GM12878 (cell line): Measurements from ENCODE around the gene RAB3B. TPM values are rescaled to one million over a fixed set of nuclear protein-coding genes. Genes with fewer than 3 reads are reported as not detected.

Experiments used
- ATAC-seq: fragments of 200-7000 bp; cut with Tn5 transposase; 3 replicates; pipeline ENCODE4 v1.9.1; 2020; ENCODE audit warnings: mild to moderate bottlenecking, moderate library complexity
- BruUV-seq: library from RNA; stranded (reverse); fragments of 400-500 nt; replicated peaks from 2 replicates; lab custom pipeline; 2021; lab: Mats Ljungman, UMichigan
- CTCF ChIA-PET: fragments of 300-600 bp; sonication (Branson Sonifier 250); formaldehyde crosslinking; extraction: SDS; loops from one replicate; lab custom pipeline; 2021; ENCODE audit warnings: inconsistent platforms; lab: Yijun Ruan, JAX
- POLR2A ChIA-PET: fragments of 350-600 bp; formaldehyde crosslinking; extraction: SDS; loops from one replicate; lab custom pipeline; 2021; ENCODE audit warnings: inconsistent platforms; lab: Charles Lee
- RAD21 ChIA-PET: fragments of 300-600 bp; sonication (Branson Sonifier 250); formaldehyde crosslinking; loops from one replicate; lab custom pipeline; 2023; ENCODE audit warnings: antibody characterized with exemption; ENCODE audit not compliant: unreplicated experiment; lab: Charles Lee
- SMC1A ChIA-PET: fragments of 300-600 bp; sonication (Branson Sonifier 250); formaldehyde crosslinking; loops from one replicate; lab custom pipeline; 2023; ENCODE audit not compliant: unreplicated experiment, uncharacterized antibody; lab: Charles Lee
- DNase-seq: peaks from one replicate; pipeline ENCODE4 v3.0.0-alpha.2; 2011; ENCODE audit warnings: low read depth, low spot score
- FAIRE-seq: peaks from 3 replicates; lab custom pipeline; 2011; peaks lifted over from hg19 to GRCh38; lab: Jason Lieb, UNC
- H2AFZ ChIP-seq: 2 replicates; pipeline ENCODE4 v1.6.0; 2011; ENCODE audit warnings: low read depth, low read length, control low read depth; ENCODE audit not compliant: control insufficient read depth
- H3K27ac ChIP-seq: 2 replicates; pipeline ENCODE4 v1.5.1; 2011; ENCODE audit warnings: control low read depth; ENCODE audit not compliant: control insufficient read depth, insufficient read depth
- H3K27me3 ChIP-seq, 2 experiments: replicated peaks in 1 of 2; 2 replicates each; pipeline versions ENCODE4 v1.6.0 to v1.6.1; 2011; ENCODE audit warnings: low read length in 1 of 2; ENCODE audit not compliant: control insufficient read depth in 2 of 2, insufficient read depth in 2 of 2
- H3K36me3 ChIP-seq, 2 experiments: 2 replicates each; pipeline ENCODE4 v1.5.1; 2011; ENCODE audit warnings: low read length in 1 of 2; ENCODE audit not compliant: control insufficient read depth in 2 of 2, insufficient read depth in 2 of 2
- H3K4me1 ChIP-seq: 2 replicates; pipeline ENCODE4 v1.6.1; 2011; ENCODE audit warnings: mild to moderate bottlenecking, low read length, moderate library complexity, mixed read lengths; ENCODE audit not compliant: control insufficient read depth, insufficient read depth
- H3K4me2 ChIP-seq: 2 replicates; pipeline ENCODE4 v1.6.0; 2011; ENCODE audit warnings: control low read depth; ENCODE audit not compliant: control insufficient read depth, insufficient read depth
- H3K4me3 ChIP-seq: fragments of 200-600 bp; sonication (generic); 2 replicates; pipeline ENCODE4 v1.5.1; 2016
- H3K79me2 ChIP-seq: 2 replicates; pipeline ENCODE4 v1.6.0; 2011; ENCODE audit warnings: low read length; ENCODE audit not compliant: control insufficient read depth, insufficient read depth
- H3K9ac ChIP-seq: 2 replicates; pipeline ENCODE4 v1.8.0; 2011; ENCODE audit warnings: low read length, control low read depth, mixed read lengths; ENCODE audit not compliant: control insufficient read depth, insufficient read depth
- H3K9me3 ChIP-seq: replicated peaks from 3 replicates; pipeline ENCODE4 v1.5.1; 2011; ENCODE audit warnings: mild to moderate bottlenecking, low read length; ENCODE audit not compliant: control insufficient read depth, insufficient read depth
- H4K20me1 ChIP-seq: 2 replicates; pipeline ENCODE4 v1.6.0; 2011; ENCODE audit not compliant: control insufficient read depth, insufficient read depth
- BMI1 ChIP-seq: fragments of 450-650 bp; IDR thresholded peaks from 2 replicates; pipeline ENCODE4 v1.6.1; 2016; ENCODE audit warnings: mild to moderate bottlenecking, moderate library complexity, borderline replicate concordance
- HCFC1 ChIP-seq: fragments of 150-350 bp; IDR thresholded peaks from 2 replicates; pipeline ENCODE4 v1.6.1; 2014; ENCODE audit warnings: low read length
- KDM1A ChIP-seq: fragments of 200-600 bp; sonication (generic); IDR thresholded peaks from 2 replicates; pipeline ENCODE4 v1.6.1; 2016; ENCODE audit warnings: borderline replicate concordance
- RUNX3 ChIP-seq: IDR thresholded peaks from 2 replicates; pipeline ENCODE4 v1.6.1; 2012; ENCODE audit warnings: low read length, inconsistent platforms
- WGBS: methylation state at CpG from one replicate; pipeline ENCODE4 v1.1.6; 2016; ENCODE audit warnings: low lambda C conversion rate; ENCODE audit not compliant: insufficient replicate concordance, insufficient coverage; ENCODE audit errors: missing lambda C conversion rate; 5-methylcytosine and 5-hydroxymethylcytosine counted together
- in situ Hi-C: fragments of 300-500 bp; cut with MboI; formaldehyde crosslinking; loops from 9 replicates; pipeline ENCODE4 v1.14.3; 2018; ENCODE audit warnings: mixed read lengths
- intact Hi-C: fragments of 100-400 bp; cut with micrococcal nuclease; formaldehyde crosslinking; loops from one replicate; pipeline ENCODE4 v1.14.2; 2022; ENCODE audit not compliant: unreplicated experiment
- polyA plus RNA-seq, 11 experiments: library from polyadenylated mRNA; depleted of rRNA in 4 of 11; unstranded in 6 of 11; stranded (reverse) in 5 of 11; fragments of >200 nt; fragmentation: Nextera tagmentation in 4 of 11; fragmentation: Illumina TruSeq in 1 of 11; extraction: Ambion mirVana in 4 of 11; extraction: Trizol in 1 of 11; gene quantifications; 1 replicate in 1 of 11; 2 replicates in 10 of 11; pipeline versions ENCODE4 v1.2.1 to v1.2.3, GENCODE V29; 2011 to 2016; ENCODE audit warnings: inconsistent platforms in 2 of 11, missing spikeins in 2 of 11, low read depth in 1 of 11
- total RNA-seq, 4 experiments: library from RNA; depleted of rRNA in 3 of 4; stranded (reverse); fragments of >200 nt in 3 of 4; fragmentation: Illumina TruSeq in 1 of 4; extraction: Trizol in 1 of 4; gene quantifications; 2 replicates each; pipeline versions ENCODE4 v1.2.1 to v1.2.3, GENCODE V29; 2013 to 2021
- TF ChIP-seq, protein P1 (sequence below): fragments of 450-650 bp; IDR thresholded peaks from 2 replicates; pipeline ENCODE4 v1.6.1; 2017; ENCODE audit warnings: low read depth, mild to moderate bottlenecking, moderate library complexity
- TF ChIP-seq, protein P2 (sequence below): fragments of 450-650 bp; IDR thresholded peaks from 2 replicates; pipeline ENCODE4 v1.6.1; 2017; ENCODE audit warnings: antibody characterized with exemption, mild to moderate bottlenecking, moderate library complexity

The RAB3B gene
- total and polyA plus RNA-seq, 10 of the 15 experiments (the other 5 are each of a cell fraction or from before 2014, with no cell fraction given): 0.05 to 0.32 (median 0.24) TPM

DNA sequence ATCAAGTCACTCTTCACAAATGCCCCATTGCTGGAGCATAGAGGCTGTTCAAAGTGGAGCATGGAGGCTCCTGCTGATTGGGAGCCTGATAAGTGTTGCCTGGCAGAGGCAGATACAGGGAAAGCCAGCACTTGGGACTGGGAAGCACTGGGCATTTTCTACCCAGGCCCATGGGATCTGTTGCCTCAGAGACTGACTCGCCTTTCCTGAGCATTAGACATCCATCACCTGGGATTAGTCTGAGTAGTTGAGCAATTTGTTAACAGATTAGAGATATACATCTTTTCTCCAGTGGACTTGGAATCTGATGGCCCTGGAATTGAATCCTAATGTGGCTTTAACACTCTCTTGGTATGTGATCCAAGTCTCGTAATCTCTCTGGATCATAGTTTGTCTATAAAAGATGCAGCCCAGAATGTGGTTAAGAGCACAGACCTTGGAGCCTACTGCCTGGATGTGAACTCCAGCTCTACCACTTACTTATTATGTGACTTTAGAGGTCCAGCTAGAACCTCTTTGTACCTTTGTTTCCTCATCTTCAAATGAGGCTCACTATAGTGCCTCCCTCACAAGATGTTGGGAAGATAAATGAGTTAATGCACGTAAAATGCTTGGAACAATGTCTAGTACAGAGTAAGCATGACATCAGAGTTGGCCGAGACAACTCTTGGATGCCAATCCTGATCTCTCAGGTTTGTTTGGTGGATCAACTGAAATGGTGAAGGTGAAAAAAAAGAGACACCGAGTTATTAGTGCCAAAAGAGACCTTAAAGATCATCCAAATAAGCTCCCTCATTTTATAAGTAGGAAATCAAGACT is 73.7 kb downstream of the RAB3B start (continued):
- TF ChIP-seq, protein P1, sequence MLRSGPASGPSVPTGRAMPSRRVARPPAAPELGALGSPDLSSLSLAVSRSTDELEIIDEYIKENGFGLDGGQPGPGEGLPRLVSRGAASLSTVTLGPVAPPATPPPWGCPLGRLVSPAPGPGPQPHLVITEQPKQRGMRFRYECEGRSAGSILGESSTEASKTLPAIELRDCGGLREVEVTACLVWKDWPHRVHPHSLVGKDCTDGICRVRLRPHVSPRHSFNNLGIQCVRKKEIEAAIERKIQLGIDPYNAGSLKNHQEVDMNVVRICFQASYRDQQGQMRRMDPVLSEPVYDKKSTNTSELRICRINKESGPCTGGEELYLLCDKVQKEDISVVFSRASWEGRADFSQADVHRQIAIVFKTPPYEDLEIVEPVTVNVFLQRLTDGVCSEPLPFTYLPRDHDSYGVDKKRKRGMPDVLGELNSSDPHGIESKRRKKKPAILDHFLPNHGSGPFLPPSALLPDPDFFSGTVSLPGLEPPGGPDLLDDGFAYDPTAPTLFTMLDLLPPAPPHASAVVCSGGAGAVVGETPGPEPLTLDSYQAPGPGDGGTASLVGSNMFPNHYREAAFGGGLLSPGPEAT: no peak
- TF ChIP-seq KDM1A (no peak), RUNX3 (no peak)
- TF ChIP-seq, protein P2, sequence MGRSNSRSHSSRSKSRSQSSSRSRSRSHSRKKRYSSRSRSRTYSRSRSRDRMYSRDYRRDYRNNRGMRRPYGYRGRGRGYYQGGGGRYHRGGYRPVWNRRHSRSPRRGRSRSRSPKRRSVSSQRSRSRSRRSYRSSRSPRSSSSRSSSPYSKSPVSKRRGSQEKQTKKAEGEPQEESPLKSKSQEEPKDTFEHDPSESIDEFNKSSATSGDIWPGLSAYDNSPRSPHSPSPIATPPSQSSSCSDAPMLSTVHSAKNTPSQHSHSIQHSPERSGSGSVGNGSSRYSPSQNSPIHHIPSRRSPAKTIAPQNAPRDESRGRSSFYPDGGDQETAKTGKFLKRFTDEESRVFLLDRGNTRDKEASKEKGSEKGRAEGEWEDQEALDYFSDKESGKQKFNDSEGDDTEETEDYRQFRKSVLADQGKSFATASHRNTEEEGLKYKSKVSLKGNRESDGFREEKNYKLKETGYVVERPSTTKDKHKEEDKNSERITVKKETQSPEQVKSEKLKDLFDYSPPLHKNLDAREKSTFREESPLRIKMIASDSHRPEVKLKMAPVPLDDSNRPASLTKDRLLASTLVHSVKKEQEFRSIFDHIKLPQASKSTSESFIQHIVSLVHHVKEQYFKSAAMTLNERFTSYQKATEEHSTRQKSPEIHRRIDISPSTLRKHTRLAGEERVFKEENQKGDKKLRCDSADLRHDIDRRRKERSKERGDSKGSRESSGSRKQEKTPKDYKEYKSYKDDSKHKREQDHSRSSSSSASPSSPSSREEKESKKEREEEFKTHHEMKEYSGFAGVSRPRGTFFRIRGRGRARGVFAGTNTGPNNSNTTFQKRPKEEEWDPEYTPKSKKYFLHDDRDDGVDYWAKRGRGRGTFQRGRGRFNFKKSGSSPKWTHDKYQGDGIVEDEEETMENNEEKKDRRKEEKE: no peak

DNA sequence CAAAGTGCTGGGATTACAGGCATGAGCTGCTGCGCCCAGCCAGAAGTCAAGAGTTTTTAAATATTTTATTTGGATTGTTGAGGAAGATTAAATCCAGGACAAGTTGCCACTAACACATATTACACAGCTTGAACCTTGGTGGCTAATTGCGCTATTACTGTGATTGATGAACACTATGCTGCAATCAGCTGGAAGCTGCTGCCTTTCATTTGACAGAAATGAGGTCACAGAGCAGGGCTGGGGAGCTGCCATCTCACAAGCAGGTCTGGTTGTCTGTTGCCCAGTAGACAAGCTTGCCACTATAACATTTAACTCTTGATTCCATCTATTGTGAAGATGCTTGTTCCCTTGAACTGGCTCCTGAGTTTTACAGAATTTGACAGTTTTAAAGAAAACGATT is 74.5 kb downstream of the RAB3B start:
- Histone ChIP-seq H3K9ac (no peak overlapping the region), H3K79me2 (no peaks in the 10 kb centered on the region), H3K27me3 (no peaks in the 10 kb centered on the region), H3K9me3 (no peaks in the 10 kb centered on the region), H3K4me2 (no peak overlapping the region), H3K4me1 (no peaks in the 10 kb centered on the region), H3K4me3 (no peak overlapping the region)
- in situ Hi-C loops: no loop called here
- 34% methylated on average over 3 of the region's 3 CpGs for WGBS
- no TSS peak for BruUV-seq
- ChIA-PET SMC1A (interaction anchor here (1.0 to 1.2 kb wide), 3 partner anchors 8 to 93 kb away, joined by 3 read pairs; no protein-coding TSS in a partner anchor), RAD21 (no interaction called here), CTCF (interaction anchor here (1.6 kb wide), 1 partner anchor 19 kb away, joined by 4 read pairs; no protein-coding TSS in a partner anchor), POLR2A (interaction anchor here (0.6 kb wide), 1 partner anchor 106 kb away, joined by 5 read pairs; no protein-coding TSS in a partner anchor)
- FAIRE-seq (no peak), ATAC-seq (no peak), DNase-seq (no peak)
- intact Hi-C loops: no loop called here
- TF ChIP-seq BMI1 (no peak), HCFC1 (no peak)
- TF ChIP-seq, all 136 proteins: peak for 0
- no peak overlapping the region for H2AFZ ChIP-seq
- H4K20me1 ChIP-seq: no peaks in the 10 kb centered on the region
- no peak overlapping the region for H3K27ac ChIP-seq
- H3K36me3 ChIP-seq: no peaks in the 10 kb centered on the region
